Upper lobe of left lung (tissue), 6 donors: ENCODE data around the gene DIP2C. TPM values are rescaled to one million over a fixed set of nuclear protein-coding genes. Genes with fewer than 3 reads are reported as not detected.

Experiments
- ATAC-seq, 2 donors: fragments of 200-7000 bp; cut with Tn5 transposase; one replicate each; pipeline ENCODE4 v1.9.1; 2022; ENCODE audit warnings: mild to moderate bottlenecking in 2 of 2, moderate library complexity in 2 of 2; ENCODE audit not compliant: low FRiP score in 2 of 2
- DNase-seq, 2 donors: peaks; one replicate each; pipeline ENCODE4 v3.0.0-alpha.2; 2019 to 2020
- H3K27ac ChIP-seq, 4 donors: fragments of 200-600 bp; sonication (generic); one replicate each; pipeline ENCODE4 v1.5.1; 2016 to 2019
- H3K27me3 ChIP-seq, 4 donors: fragments of 200-600 bp; sonication (generic); one replicate each; pipeline ENCODE4 v1.5.1; 2017 to 2019
- H3K36me3 ChIP-seq, 4 donors: fragments of 200-600 bp; sonication (generic); one replicate each; pipeline ENCODE4 v1.5.1; 2016 to 2019
- H3K4me1 ChIP-seq, 4 donors: fragments of 200-600 bp; sonication (generic); one replicate each; pipeline ENCODE4 v1.5.1; 2018 to 2019
- H3K4me3 ChIP-seq, 4 donors: fragments of 200-600 bp; sonication (generic); one replicate each; pipeline ENCODE4 v1.5.1; 2017 to 2019; ENCODE audit warnings: mild to moderate bottlenecking in 2 of 4, moderate library complexity in 1 of 4
- H3K9me3 ChIP-seq, 4 donors: fragments of 200-600 bp; sonication (generic); one replicate each; pipeline ENCODE4 v1.5.1; 2018 to 2019
- EP300 ChIP-seq, 4 donors: sonication (generic); formaldehyde crosslinking; IDR thresholded peaks; one replicate each; pipeline ENCODE4 v1.5.1; 2017; ENCODE audit warnings: antibody characterized with exemption in 4 of 4, control low read depth in 2 of 4
- POLR2A ChIP-seq, 4 donors: fragments of 450-650 bp; IDR thresholded peaks; one replicate each; pipeline ENCODE4 v1.5.1; 2016 to 2017; ENCODE audit warnings: antibody characterized with exemption in 4 of 4, mild to moderate bottlenecking in 2 of 4
- POLR2AphosphoS5 ChIP-seq, 2 donors: sonication (generic); formaldehyde crosslinking; IDR thresholded peaks; one replicate each; pipeline ENCODE4 v1.5.1; 2017; ENCODE audit warnings: antibody characterized with exemption in 2 of 2
- WGBS, 2 donors: methylation state at CpG; one replicate each; pipeline ENCODE4 v1.1.5; 2017 to 2018; 5-methylcytosine and 5-hydroxymethylcytosine counted together
- total RNA-seq, 6 donors: library from RNA; depleted of rRNA in 4 of 6; stranded (reverse); fragments of >200 nt in 4 of 6; gene quantifications; one replicate each; pipeline versions ENCODE4 v1.1.0 to v1.2.1, GENCODE V29; 2016 to 2021
- TF ChIP-seq, protein P1 (sequence below), 6 experiments: fragments of 450-650 bp in 4 of 6; fragments of 200-600 bp in 2 of 6; sonication (generic) in 2 of 6; IDR thresholded peaks; one replicate each; pipeline ENCODE4 v1.5.1; 2016 to 2019; ENCODE audit warnings: antibody characterized with exemption in 6 of 6
- donor health status: DM: no; HTN: no; CAD: no; lungs with moderate emphysema.
- donor health status: DM: no; HTN: yes; CAD: no; lungs with severe emphysema.

Gene DIP2C
- total RNA-seq, 6 donors from 2014 or later, result 11.6 to 32.5 (median 14.7) TPM

GRCh38 chr10:541041-541440 is 148.4 kb downstream of the DIP2C start:
- DNase-seq (peak in 1 of 2 donors; percentile 18), ATAC-seq (no peak)
- Histone ChIP-seq H3K4me3 (no peak overlapping the region), H3K27ac (no peak overlapping the region), H3K9me3 (no peaks in the 10 kb centered on the region), H3K4me1 (peaks cover 0 to 8% (median 0%) of the 10 kb centered on the region in 4 donors), H3K27me3 (no peaks in the 10 kb centered on the region), H3K36me3 (no peaks in the 10 kb centered on the region)
- TF ChIP-seq POLR2A (IDR thresholded peaks at IDR 0.05) (no peak), EP300 (IDR thresholded peaks at IDR 0.05) (no peak), POLR2AphosphoS5 (IDR thresholded peaks at IDR 0.05) (no peak)
- TF ChIP-seq, protein P1, sequence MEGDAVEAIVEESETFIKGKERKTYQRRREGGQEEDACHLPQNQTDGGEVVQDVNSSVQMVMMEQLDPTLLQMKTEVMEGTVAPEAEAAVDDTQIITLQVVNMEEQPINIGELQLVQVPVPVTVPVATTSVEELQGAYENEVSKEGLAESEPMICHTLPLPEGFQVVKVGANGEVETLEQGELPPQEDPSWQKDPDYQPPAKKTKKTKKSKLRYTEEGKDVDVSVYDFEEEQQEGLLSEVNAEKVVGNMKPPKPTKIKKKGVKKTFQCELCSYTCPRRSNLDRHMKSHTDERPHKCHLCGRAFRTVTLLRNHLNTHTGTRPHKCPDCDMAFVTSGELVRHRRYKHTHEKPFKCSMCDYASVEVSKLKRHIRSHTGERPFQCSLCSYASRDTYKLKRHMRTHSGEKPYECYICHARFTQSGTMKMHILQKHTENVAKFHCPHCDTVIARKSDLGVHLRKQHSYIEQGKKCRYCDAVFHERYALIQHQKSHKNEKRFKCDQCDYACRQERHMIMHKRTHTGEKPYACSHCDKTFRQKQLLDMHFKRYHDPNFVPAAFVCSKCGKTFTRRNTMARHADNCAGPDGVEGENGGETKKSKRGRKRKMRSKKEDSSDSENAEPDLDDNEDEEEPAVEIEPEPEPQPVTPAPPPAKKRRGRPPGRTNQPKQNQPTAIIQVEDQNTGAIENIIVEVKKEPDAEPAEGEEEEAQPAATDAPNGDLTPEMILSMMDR (IDR thresholded peaks at IDR 0.05), result no peak
- WGBS, 2 donors, result 81 to 89% methylated on average over 4 to 13 of the region's 13 CpGs

GRCh38 chr10:538895-539294 is 150.6 kb downstream of the DIP2C start:
- Histone ChIP-seq H3K27ac (no peak overlapping the region), H3K4me1 (peaks cover 0 to 8% (median 0%) of the 10 kb centered on the region in 4 donors), H3K9me3 (no peaks in the 10 kb centered on the region), H3K4me3 (no peak overlapping the region), H3K36me3 (no peaks in the 10 kb centered on the region), H3K27me3 (no peaks in the 10 kb centered on the region)
- TF ChIP-seq POLR2A (IDR thresholded peaks at IDR 0.05), result no peak
- TF ChIP-seq EP300 (IDR thresholded peaks at IDR 0.05), result no peak
- no peak for TF ChIP-seq POLR2AphosphoS5 (IDR thresholded peaks at IDR 0.05)
- TF ChIP-seq, protein P1 (IDR thresholded peaks at IDR 0.05), result no peak
- WGBS, 2 donors, result 87 to 89% methylated on average over 9 of the region's 9 CpGs
- ATAC-seq (no peak), DNase-seq (no peak)

- Histone ChIP-seq H3K27me3 (no peaks in the 10 kb centered on the region), H3K4me3 (no peak overlapping the region), H3K36me3 (no peaks in the 10 kb centered on the region), H3K4me1 (peaks cover 0 to 6% (median 0%) of the 10 kb centered on the region in 4 donors), H3K27ac (no peak overlapping the region), H3K9me3 (no peaks in the 10 kb centered on the region)
- DNase-seq (peak in 1 of 2 donors; percentile 15), ATAC-seq (no peak)
- TF ChIP-seq, protein P1 (IDR thresholded peaks at IDR 0.05), result no peak
- TF ChIP-seq POLR2AphosphoS5 (IDR thresholded peaks at IDR 0.05) (no peak), EP300 (IDR thresholded peaks at IDR 0.05) (no peak), POLR2A (IDR thresholded peaks at IDR 0.05) (no peak)
- 85 to 86% methylated on average over 5 of the region's 5 CpGs for WGBS, 2 donors
These were observed 152.5 kb downstream of the DIP2C start for GRCh38 chr10:536935-537334.

GRCh38 chr10:536371-536925 is 153.0 kb downstream of the DIP2C start:
- DNase-seq, result peak in 1 of 2 donors; percentile 6
- Histone ChIP-seq H3K27ac (no peak overlapping the region), H3K4me1 (peaks cover 0 to under 1% (median 0%) of the 10 kb centered on the region in 4 donors), H3K4me3 (no peak overlapping the region), H3K27me3 (no peaks in the 10 kb centered on the region), H3K36me3 (no peaks in the 10 kb centered on the region), H3K9me3 (no peaks in the 10 kb centered on the region)
- TF ChIP-seq, protein P1 (IDR thresholded peaks at IDR 0.05), result no peak
- TF ChIP-seq POLR2A (IDR thresholded peaks at IDR 0.05) (no peak), POLR2AphosphoS5 (IDR thresholded peaks at IDR 0.05) (no peak), EP300 (IDR thresholded peaks at IDR 0.05) (no peak)
- peak in 1 of 2 donors; percentile 7 for ATAC-seq
- 86 to 90% methylated on average over 9 of the region's 9 CpGs for WGBS, 2 donors

DNA sequence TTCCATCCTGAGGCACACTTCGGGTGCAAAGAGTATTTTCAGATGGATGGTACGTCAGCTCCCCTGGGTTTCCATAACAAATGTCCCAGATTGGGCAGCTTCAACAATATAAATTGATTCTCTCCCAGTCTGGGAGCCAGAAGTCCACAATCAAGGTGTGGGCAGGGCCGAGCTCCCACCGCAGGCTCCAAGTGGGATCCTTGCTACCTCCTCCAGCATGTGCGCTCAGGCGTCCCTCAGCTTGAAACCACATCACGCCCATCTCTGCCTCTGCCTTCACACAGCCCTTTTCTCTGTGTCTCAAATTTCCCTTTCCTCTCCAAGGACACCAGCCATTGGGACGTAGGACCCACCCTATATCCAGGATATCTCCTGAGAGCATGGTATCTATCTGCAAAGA is 153.5 kb downstream of the DIP2C start:
- no peak for TF ChIP-seq POLR2AphosphoS5 (IDR thresholded peaks at IDR 0.05)
- no peak for TF ChIP-seq POLR2A (IDR thresholded peaks at IDR 0.05)
- TF ChIP-seq, protein P1 (IDR thresholded peaks at IDR 0.05), result no peak
- H3K27me3 ChIP-seq, result no peaks in the 10 kb centered on the region
- H3K9me3 ChIP-seq, result no peaks in the 10 kb centered on the region
- no peaks in the 10 kb centered on the region for H3K36me3 ChIP-seq
- no peak overlapping the region for H3K4me3 ChIP-seq
- 90 to 95% methylated on average over 8 of the region's 8 CpGs for WGBS, 2 donors
- ATAC-seq (no peak), DNase-seq (peak in 1 of 2 donors; percentile 14)
- H3K27ac ChIP-seq, result no peak overlapping the region
- no peaks in the 10 kb centered on the region for H3K4me1 ChIP-seq
